GM21381 (cell line): ENCODE data around the gene DNMBP.

Experiments used
- ATAC-seq: cut with Tn5 transposase; IDR thresholded peaks from one replicate; pipeline ENCODE4 v1.9.1; 2021; ENCODE audit warnings: mild to moderate bottlenecking, moderate library complexity; ENCODE audit not compliant: unreplicated experiment

DNMBP gene, protein sequence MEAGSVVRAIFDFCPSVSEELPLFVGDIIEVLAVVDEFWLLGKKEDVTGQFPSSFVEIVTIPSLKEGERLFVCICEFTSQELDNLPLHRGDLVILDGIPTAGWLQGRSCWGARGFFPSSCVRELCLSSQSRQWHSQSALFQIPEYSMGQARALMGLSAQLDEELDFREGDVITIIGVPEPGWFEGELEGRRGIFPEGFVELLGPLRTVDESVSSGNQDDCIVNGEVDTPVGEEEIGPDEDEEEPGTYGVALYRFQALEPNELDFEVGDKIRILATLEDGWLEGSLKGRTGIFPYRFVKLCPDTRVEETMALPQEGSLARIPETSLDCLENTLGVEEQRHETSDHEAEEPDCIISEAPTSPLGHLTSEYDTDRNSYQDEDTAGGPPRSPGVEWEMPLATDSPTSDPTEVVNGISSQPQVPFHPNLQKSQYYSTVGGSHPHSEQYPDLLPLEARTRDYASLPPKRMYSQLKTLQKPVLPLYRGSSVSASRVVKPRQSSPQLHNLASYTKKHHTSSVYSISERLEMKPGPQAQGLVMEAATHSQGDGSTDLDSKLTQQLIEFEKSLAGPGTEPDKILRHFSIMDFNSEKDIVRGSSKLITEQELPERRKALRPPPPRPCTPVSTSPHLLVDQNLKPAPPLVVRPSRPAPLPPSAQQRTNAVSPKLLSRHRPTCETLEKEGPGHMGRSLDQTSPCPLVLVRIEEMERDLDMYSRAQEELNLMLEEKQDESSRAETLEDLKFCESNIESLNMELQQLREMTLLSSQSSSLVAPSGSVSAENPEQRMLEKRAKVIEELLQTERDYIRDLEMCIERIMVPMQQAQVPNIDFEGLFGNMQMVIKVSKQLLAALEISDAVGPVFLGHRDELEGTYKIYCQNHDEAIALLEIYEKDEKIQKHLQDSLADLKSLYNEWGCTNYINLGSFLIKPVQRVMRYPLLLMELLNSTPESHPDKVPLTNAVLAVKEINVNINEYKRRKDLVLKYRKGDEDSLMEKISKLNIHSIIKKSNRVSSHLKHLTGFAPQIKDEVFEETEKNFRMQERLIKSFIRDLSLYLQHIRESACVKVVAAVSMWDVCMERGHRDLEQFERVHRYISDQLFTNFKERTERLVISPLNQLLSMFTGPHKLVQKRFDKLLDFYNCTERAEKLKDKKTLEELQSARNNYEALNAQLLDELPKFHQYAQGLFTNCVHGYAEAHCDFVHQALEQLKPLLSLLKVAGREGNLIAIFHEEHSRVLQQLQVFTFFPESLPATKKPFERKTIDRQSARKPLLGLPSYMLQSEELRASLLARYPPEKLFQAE (N-terminal part only)

DNA sequence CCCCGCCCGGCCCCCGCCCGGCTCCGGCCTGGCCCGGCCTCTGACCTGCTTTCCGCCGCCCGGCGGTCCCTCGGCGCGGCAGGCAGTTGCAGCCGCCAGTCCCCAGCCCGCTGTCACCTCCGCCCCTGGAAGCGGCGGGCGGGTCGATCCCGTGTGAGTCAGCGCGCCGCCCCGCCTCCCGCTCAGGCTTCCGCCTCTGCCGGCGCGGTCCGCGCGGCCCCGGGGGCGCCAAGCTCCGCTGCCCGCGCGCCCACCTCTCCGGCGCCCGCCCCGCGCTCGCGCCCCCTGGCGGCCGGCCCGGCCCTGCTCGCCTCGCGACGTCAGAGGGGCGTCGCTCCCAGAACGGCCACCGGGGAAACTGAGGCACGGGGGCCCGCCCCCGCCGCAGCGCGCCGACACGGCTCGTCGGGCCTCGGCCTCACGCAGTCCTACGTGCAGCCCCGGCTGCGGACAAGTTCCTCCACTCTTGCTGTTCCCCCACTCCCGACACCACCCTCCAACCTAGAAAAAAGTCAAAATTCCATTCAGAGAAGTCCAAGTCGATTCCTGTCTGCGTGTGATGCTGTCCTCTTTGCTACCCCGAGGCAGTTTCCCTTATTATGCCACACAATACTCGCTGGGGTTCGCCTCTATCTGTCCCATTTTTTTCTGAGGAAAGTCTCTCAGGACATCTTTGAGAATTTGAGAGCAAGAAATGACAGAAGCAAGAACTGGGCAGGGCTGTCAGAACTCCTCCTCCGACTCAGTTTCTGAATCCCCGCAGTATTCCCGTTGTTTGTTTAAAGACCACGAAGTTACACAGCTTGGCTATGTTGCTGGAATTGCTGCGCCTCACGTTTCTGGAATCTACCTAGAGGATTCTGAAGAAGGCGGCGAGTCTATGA, at the start of gene DNMBP:
DNMBP (minus strand) TSS at position 155 of the 884 bp plus-strand sequence. CDS start 37,823 bp downstream, outside the sequence.
- peak; percentile 71 for ATAC-seq

DNA sequence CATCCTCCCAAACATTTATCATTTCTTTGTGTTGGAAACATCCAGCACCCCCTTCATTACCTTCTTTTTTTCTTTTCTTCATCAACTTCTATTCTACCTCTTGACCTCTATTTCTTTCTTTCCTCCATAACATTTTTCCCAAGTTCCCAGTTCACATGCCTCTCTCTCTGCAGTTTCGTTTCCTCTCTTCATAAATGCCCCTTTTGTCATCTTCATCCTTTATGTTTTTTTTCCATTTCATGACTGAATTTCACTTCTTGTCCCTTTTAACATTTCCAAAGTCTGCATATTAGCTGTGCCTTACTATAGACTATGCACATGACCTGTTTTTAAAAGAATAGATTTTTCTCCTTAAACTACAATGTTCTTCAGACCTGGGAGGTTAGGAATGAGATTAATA, 48.2 kb upstream of the DNMBP start:
- no peak for ATAC-seq

DNA sequence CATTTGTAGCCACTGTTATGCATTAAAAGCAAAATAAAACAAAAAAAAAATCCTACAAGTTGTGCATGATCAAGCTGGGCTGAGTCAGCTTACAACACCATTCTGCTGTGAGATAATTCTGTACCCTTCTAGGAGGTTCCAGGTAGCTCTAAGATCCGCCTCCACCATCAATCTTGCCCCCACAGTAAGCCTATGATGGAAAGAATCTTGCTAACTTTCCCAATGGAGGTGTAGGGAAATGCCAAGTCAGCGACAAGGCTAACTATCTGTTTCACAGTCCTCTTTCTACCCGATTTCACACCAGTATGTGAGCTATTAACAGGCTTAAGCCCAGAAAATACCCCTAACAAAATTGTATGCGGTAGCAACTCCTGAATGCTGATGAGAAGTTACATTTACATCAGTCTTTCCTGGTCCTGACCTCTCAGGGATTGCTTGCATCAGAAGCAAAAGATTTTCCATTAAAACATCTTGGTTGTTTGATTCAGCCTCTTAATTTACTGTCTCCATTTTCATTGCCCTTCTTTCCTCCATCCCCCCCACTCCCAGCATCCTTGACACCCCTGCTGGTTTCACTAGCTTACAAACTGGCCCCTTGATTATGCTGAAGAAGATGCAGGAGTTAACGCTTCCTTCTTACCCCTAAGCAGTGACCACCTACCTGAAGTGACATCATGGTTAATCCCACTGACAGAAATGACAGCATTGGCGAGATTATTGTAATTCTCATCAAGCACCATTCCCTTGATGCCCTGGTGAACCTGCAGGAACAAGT, 44.1 kb upstream of the DNMBP start:
- ATAC-seq = no peak

DNA sequence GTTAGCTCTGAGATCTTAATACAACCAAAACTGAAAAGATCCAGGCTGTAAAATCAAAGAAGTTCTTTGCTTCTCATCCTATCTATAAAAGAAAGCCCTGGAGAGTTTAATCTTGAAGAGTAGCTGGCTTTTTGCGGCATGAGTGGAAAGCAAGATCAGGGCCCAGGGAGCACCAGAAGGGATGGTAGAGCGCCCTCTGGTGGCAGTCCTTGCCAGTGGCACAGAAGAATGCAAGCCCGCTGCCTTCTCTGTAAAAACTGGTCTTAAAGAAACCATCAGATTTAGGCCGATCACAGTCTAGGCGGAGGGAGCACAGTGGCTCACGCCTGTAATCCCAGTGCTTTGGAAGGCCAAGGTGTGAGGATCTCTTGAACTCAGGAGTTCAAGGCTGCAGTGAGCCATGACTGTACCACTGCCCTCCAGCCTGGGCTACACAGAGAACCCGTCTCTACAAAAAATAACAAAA, 36.3 kb upstream of the DNMBP start:
- ATAC-seq = no peak

DNA sequence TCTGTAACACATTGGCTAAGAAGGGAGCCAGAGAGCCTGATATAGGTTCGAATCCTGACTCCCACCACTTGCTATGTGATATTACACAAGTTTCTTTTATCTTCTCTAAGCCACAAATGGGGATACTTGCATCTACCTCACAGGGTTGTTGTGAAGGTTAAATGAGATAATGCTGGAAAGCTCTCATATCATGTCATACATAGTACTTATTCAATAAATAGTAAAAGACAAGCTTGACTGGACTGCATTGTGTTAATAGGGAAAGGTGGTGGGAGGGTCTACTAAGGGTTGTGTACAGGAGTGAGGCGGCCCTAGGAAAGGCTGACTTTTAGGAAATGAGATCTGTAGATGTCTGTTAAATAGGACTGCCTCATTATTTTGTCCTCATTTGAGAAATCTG, 35.8 kb upstream of the DNMBP start:
- no peak for ATAC-seq

DNA sequence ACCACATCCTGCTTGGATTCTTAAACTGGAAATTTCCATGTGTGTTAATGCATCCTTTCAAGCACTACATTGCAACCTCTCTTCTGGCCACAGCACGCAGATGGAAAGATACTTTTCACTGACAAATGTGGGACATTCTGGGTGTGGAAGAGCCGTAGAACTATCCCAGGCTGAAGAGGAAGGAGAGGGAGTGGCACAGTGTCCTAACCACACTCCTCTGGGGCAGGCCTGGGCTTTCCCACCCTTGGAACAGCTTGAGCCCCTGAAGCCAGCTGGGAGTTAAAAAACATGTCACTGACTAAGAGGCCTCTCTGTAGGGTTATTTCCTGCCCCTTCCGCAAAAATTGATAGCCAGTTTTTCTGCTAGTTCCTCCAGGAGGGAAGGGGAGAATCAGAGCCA, 34.0 kb upstream of the DNMBP start:
- ATAC-seq = no peak

DNA sequence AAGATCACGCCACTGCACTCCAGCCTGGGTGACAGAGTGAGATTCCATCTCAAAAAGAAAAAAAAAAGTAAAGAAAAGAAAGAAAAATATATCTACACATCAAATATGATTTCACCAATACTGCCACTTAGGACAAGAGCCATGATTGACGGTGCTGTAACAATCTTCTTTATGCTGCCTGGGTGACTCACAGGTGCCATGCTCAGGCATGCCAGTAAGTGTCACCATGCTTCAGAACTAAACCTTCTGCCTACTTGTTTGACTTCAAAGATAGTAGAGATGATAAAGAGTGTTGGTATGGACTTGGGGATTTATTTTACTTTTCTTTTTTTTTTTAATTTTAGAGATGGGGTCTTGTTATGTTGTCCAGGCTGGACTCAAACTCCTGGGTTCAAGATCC, 33.6 kb upstream of the DNMBP start:
- no peak for ATAC-seq

DNA sequence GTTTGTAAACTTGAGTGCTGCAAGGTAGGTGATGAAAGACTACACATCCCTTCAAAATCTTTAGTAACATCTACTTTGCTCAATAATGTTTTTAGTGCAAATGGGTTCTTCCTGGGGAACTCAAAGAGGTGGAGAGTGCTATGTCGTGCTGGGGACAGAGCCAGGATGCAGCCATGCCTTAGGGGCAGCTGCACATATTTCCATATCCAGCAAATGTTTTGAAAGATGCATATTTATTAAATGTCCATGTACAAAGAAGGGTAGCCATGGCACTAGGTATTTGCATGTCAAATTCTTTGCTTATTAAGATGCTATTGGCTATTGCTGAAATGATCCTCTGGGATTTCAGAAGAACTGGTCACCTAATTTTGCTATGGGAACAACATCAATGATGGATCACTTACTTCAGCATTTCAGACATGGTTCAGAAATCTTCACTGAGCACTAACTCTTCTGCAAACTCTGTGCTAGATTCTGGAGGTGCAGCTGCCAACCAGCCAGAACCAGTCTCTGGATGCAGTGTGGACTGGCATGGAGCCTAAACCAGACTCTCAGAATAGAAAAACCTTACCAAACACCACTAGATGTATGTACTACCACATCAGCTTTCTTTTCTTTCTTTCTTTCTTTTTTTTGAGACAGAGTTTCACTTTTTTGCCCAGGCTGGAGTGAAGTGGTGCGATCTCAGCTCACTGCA, 31.7 kb upstream of the DNMBP start:
- no peak for ATAC-seq

DNA sequence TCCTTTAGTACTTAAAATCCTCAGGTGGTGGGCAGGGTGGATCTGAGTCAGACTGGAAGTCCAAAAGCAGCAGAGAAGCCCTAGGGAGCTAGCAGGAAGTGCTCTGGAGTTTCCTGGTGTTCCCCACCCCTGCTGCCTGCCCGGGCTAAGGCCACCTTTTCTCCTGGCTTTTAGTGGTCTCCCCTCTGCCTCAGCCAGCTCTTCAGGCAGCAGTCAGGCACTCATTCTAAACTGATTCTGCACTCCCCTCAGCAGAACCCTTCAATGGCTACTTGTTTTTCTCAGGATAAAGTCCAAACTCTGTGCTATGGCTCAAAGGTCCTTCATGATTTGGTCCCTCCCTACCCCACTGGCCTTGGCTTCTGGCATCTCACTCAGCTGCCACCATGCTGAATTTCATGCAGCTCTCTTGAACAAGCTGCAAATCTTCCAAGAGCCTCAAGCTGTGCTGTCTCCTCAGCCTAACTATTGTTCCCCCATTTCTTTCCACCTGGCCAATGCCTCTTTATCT, 28.9 kb upstream of the DNMBP start:
- no peak for ATAC-seq

DNA sequence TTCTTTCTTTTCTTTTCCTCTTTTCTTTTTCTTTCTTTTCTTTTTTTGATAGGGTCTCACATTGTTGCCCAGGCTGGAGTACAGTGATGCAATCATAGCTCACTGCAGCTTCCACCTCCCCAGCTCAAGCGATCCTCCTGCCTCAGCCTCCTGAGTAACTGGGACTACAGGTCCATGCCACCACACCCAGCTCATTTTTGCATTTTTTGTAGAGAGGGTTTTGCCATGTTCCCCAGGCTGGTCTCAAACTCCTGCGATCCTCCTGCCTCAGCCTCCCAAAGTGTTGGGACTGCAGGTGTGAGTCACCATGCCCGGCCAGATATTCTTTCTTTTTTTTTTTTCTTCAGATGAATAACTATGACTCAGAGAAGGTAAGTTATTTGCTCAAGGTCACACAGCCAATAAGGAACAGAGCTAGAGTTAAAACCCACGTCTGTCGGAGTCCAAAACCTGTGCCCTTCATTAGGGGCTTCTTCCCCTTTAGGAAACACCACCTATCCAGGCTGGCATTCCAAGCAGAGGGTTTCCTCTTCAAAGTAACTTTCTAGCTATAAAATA, 28.1 kb upstream of the DNMBP start:
- no peak for ATAC-seq

DNA sequence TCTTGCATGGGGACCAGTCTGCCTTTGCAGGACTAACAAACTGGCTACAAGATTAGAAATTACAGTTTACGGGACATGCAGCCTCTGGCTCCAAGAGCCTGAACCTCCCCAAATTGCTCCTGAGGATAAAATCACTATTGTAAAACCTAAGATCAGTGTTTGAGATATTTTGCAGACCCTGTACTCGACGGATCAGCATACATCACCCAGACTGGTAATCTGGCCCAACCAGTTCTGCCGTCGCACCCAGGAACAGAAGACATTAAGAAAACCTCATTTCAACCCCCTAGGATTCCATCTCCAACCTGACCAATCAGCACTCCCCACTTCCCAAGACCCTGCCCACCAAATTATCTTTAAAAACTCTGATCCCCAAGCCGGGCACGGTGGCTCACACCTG, 27.1 kb upstream of the DNMBP start:
- no peak for ATAC-seq

DNA sequence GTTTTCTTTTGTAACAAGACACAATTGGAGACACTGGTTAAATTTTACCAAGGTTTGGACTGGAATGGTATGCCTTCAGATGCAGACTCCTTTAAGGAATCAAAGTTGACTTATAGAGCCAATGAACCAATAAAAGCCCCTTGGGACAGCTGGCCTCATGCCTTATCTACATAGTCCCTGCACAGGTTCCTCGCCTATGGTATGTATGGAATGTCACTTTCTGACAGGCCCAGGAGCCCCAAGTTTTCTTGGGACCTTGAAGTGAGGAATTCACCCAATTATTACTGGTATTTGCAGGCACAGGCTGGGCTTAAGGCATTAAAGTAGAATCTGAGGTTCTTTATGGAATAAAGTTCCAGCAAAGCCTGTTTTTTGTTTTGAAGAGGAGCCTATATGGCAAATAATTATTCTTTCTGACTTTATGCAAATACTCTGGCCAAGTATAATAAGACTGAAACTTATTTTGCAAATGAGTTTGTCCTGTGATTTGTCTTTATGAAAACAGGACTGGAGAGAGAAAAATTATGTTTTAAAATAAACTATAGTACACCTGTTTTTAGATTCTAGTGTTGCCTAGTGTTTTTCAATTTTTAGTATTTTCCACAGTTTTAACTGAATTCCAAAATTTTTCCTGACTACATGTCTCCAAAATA, 24.1 kb upstream of the DNMBP start:
- no peak for ATAC-seq

DNA sequence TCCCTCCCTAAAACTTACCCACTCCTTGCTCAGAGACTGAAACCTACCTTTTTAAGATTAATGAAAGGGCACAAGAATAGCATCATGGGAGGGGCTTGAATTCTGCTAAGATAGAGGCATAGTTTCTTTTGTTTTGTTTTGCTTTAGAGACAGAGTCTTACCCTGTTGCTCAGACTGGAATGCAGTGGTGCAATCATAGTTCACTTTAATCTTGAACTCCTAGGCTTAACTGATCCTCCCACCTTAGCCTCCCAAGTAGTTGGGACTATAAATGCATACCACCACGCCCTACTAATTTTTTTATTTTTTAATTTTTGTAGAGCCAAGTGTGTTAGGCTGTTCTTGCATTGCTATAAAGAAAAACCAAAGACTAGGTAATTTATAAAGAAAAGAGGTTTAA, 17.7 kb upstream of the DNMBP start:
- ATAC-seq = no peak

DNA sequence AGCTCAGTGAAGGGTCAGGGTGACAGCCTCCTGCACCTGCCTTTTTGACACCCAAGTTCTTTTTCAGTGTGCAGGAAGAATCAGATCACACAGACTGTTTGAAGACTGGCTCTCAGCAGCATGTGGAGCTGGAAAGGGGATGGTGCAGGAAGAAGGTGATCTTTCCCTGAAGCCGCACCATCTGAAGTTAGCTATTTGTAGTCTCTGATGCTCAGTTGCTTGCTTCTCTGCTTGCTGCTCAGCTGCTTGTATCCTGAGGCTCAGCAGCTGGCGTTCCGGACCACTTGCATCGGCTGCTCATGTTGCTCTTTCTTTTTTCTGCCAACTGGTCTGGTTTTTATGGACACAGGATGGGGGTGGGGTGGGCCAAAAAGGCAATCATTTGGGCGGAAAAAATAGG, 15.8 kb upstream of the DNMBP start:
- no peak for ATAC-seq

DNA sequence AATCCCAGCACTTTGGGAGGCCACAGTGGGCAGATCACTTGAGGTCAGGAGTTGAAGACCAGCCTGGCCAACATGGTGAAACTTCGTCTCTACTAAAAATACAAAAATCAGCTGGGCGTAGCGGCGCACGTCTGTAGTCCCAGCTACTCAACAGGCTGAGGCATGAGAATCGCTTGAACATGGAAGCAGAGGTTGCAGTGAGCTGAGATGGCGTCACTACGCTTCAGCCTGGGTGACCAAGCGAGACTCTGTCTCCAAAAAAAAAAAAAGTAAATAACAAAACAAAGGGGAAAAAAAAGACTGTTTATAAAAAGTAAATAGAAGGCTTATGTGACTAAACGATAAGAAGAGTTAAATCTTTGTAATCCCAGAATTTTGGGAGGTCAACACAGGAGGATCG, 15.0 kb upstream of the DNMBP start:
- no peak for ATAC-seq

DNA sequence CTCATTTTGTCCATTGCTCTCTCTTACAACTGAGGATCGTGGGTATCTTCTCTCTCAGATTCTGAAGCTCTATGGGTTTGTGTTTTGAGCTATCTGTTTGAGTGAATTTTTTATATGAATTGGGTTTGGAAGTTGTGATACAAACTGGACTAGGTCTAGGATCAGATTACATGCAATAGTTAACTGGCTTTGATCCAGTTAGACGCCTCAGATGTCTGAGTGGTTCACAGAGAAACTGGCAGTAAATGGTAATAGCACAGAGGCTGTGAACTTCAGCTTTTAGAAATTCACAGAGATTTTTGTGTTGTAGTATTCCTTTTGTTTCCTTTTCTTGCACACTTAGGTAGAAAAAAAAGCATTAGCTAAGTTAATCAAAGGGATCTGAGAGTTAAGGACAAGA, 12.7 kb upstream of the DNMBP start:
- ATAC-seq = no peak

DNA sequence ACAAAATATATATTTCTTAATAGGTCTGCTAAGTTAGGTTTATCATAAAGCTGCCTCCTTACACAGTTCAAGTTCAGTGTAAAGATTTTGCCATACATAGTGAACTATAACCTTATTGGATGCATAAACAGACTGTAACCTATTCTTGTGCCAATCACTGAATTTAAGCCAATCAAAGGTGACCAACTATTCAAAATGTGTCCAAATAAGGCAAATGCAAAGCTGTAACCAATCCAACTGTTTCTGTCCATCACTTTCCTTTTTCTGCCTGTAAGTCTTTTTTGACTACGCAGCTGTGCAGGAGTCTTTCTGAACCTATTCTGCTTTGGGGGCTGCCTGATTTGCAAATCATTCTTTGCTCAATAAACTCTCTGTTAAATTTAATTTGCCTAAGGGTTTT, 11.6 kb upstream of the DNMBP start:
- ATAC-seq = no peak

DNA sequence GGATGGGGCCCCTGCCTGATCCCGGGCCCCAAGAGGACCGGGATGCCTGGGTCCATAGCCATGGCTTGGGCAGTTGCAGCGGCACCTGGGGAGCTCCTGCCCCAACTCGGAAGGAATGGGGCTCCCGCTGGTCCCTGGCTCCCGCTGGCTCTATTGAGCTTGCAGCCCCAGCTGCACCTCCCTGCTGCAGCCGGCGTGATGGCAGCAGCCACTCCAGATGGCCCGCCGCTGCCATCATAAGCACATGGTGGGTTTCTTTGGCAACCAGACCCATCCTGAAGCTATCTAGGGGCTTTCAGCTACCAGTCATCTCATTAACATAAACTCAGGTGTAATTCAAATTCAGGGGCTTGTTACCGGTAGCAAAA, 11.1 kb upstream of the DNMBP start:
- ATAC-seq = no peak
